Heart right ventricle (tissue), 16 donors: ENCODE data around the gene TAL1. TPM values are rescaled to one million over a fixed set of nuclear protein-coding genes. Genes with fewer than 3 reads are reported as not detected.
A peak's percentile ranks its signal among the peaks of the same experiment; 100 is the strongest.

ENCODE experiments used
- ATAC-seq, 8 donors: fragments of 200-7000 bp; cut with Tn5 transposase; one replicate each; pipeline ENCODE4 v1.9.1; 2020; ENCODE audit warnings: mild to moderate bottlenecking in 8 of 8, moderate library complexity in 8 of 8, moderate number of reproducible peaks in 1 of 8
- DNase-seq, 2 donors: peaks; one replicate each; pipeline ENCODE4 v3.0.0-alpha.2; 2020
- H3K27ac ChIP-seq, 10 donors: fragments of 200-600 bp; sonication (generic) in 2 of 10; one replicate each; pipeline versions ENCODE4 v1.5.0 to v1.8.0; 2020 to 2022; ENCODE audit warnings: mild to moderate bottlenecking in 3 of 10
- H3K27me3 ChIP-seq, 7 donors: fragments of 200-600 bp; one replicate each; pipeline ENCODE4 v1.8.0; 2021 to 2022; ENCODE audit warnings: mild to moderate bottlenecking in 2 of 7
- H3K36me3 ChIP-seq, 9 donors: fragments of 200-600 bp; sonication (generic) in 1 of 9; one replicate each; pipeline versions ENCODE4 v1.5.0 to v1.8.0; 2020 to 2022; ENCODE audit warnings: mild to moderate bottlenecking in 2 of 9
- H3K4me1 ChIP-seq, 9 donors: fragments of 200-600 bp; sonication (generic) in 1 of 9; one replicate each; pipeline versions ENCODE4 v1.5.0 to v1.8.0; 2020 to 2022; ENCODE audit warnings: mild to moderate bottlenecking in 4 of 9
- H3K4me3 ChIP-seq, 10 donors: fragments of 200-600 bp; sonication (generic) in 2 of 10; one replicate each; pipeline versions ENCODE4 v1.5.0 to v1.8.0; 2020 to 2022; ENCODE audit warnings: mild to moderate bottlenecking in 7 of 10, moderate library complexity in 2 of 10
- H3K9me3 ChIP-seq, 11 donors: fragments of 200-600 bp in 10 of 11; sonication (generic) in 2 of 11; one replicate each; pipeline versions ENCODE4 v1.5.0 to v1.8.0; 2013 to 2022; ENCODE audit warnings: mild to moderate bottlenecking in 2 of 11, control low read depth in 1 of 11, moderate library complexity in 1 of 11
- CTCF ChIP-seq, 9 donors: fragments of 200-600 bp; sonication (generic) in 2 of 9; IDR thresholded peaks; one replicate each; pipeline versions ENCODE4 v1.5.0 to v1.8.0; 2021 to 2022; ENCODE audit warnings: antibody characterized with exemption in 9 of 9, mild to moderate bottlenecking in 5 of 9, moderate library complexity in 1 of 9
- WGBS, 2 donors: extraction: QIAGEN DNeasy Blood & Tissue Kit; methylation state at CpG; one replicate each; pipeline ENCODE4 v1.1.7; 2013; ENCODE audit warnings: inconsistent platforms in 1 of 2; 5-methylcytosine and 5-hydroxymethylcytosine counted together
- intact Hi-C, 10 donors: fragments of 100-400 bp; cut with DNase I; formaldehyde crosslinking; loops; one replicate each; pipeline versions ENCODE4 v1.11.1 to v1.14.2; 2022
- polyA plus RNA-seq, 2 donors: library from polyadenylated mRNA; stranded (reverse); fragments of 200-250 nt; gene quantifications; one replicate each; pipeline ENCODE4 v1.2.3, GENCODE V29; 2013
- total RNA-seq, 10 donors: library from RNA; stranded (reverse); fragmentation: NEBNext Ultra II Directional in 3 of 10; extraction: Animal tissue kit (Norgen Biotek cat#: 25700) in 3 of 10; gene quantifications; one replicate each; pipeline versions ENCODE4 v1.2.1 to v1.2.4, GENCODE V29; 2021 to 2023
- donor health status: Arrhythmogenic right ventricular cardiomyopathy.
- donor health status: ischemic (EF 13 %, LVEDD 7.1; RV severe dilation, severe dysfunction).
- donor health status: healthy with polysubstance abuse.
- donor health status: DM: no; HTN: yes; CAD: no.
- donor health status: DM: no; HTN: no; CAD: no.
- donor health status: ischemic (EF 25% LVEDD 6.9; RV normal size, moderate dysfunction).
- donor health status: ischemic (EF 25% LVEDD 5.7; RV mildly dilated, moderate dysfunction).
- donor health status: healthy.
- donor health status: DM: yes; HTN: yes; CAD: no.
- donor health status: Ischemic cardiomyopathy.
- donor health status: ischemic (EF 35%, LVEDD 5.7; RV mildly dilated, moderate dysfunction).
- donor health status: nonischemic (EF 11% LVEDD 7.7; RV severe dilation, severe dysfunction).
- donor health status: DM: yes; HTN: yes; CAD: no.
- donor health status: PGD.
- donor health status: ischemic (EF 29% LVEDD 5.4; RV normal size, mild dysfunction).
- donor health status: nonischemic (EF 23%, LVEDD 6.1; RV moderate dilation, normal function).

TAL1 gene
- total and polyA plus RNA-seq, 12 donors: 1.8 to 7.4 (median 4.0) TPM

- no peak overlapping the region for H3K4me3 ChIP-seq
- H3K9me3 ChIP-seq: no peaks in the 10 kb centered on the region
- DNase-seq (no peak), ATAC-seq (no peak)
- WGBS, 2 donors: 94 to 96% methylated on average over 3 of the region's 3 CpGs
- H3K4me1 ChIP-seq: no peaks in the 10 kb centered on the region
- no peak overlapping the region for H3K27ac ChIP-seq
- intact Hi-C loops: loop anchor here in 1 of 10 donors (5.0 kb wide), 1 partner anchor 47 kb away; no protein-coding TSS in a partner anchor
- H3K27me3 ChIP-seq: peaks cover 0 to 3% (median 0%) of the 10 kb centered on the region in 7 donors
- peaks cover 0 to 14% (median 0%) of the 10 kb centered on the region in 9 donors for H3K36me3 ChIP-seq
- no peak for TF ChIP-seq CTCF (IDR thresholded peaks at IDR 0.05)
Measured at GRCh38 chr1:47249755-47250154, 17.7 kb upstream of the TAL1 start.

GRCh38 chr1:47244339-47244862, 12.4 kb upstream of the TAL1 start:
- no peak overlapping the region for H3K27ac ChIP-seq
- no peak for ATAC-seq
- TF ChIP-seq CTCF (IDR thresholded peaks at IDR 0.05): no peak
- no peak for DNase-seq
- 53 to 65% methylated on average over 3 of the region's 3 CpGs for WGBS, 2 donors
- H3K9me3 ChIP-seq: no peaks in the 10 kb centered on the region
- H3K4me3 ChIP-seq: no peak overlapping the region
- no peaks in the 10 kb centered on the region for H3K36me3 ChIP-seq
- intact Hi-C loops: loop anchor here in 1 of 10 donors (2.0 kb wide), 1 partner anchor 14 kb away; no protein-coding TSS in a partner anchor
- H3K4me1 ChIP-seq: peaks cover 0 to 10% (median 4%) of the 10 kb centered on the region in 9 donors
- H3K27me3 ChIP-seq: peaks cover 0 to 35% (median 11%) of the 10 kb centered on the region in 7 donors

DNA sequence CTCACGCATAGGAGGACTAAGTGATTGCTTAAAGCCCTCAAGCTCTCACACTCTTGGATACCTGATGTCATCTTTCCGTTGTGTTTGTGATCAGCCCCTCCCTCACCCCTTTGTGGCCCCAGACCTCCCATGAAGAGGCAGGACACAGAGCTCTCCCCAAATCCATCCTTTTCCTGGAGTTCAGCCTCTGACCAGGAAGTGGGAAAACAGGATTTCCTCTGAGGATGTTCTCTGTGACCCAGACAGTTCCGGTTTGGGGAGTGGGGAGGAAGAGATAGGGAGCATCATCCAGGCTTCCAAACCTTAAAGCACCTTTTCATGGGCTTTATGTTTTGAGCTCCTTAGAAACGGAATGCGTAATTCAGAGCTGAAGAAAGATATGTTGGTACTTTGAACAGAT, 11.9 kb upstream of the TAL1 start:
- ATAC-seq (peak in 1 of 8 donors; percentile 16), DNase-seq (no peak)
- Histone ChIP-seq H3K4me3 (no peak overlapping the region), H3K36me3 (no peaks in the 10 kb centered on the region), H3K27me3 (peaks cover 0 to 40% (median 16%) of the 10 kb centered on the region in 7 donors), H3K27ac (no peak overlapping the region), H3K4me1 (peaks cover 0 to 10% (median 4%) of the 10 kb centered on the region in 9 donors), H3K9me3 (no peaks in the 10 kb centered on the region)
- intact Hi-C loops: loop anchor here in 1 of 10 donors (2.0 kb wide), 1 partner anchor 15 kb away; no protein-coding TSS in a partner anchor
- WGBS, 2 donors: 49 to 50% methylated on average over 5 of the region's 5 CpGs
- TF ChIP-seq CTCF (IDR thresholded peaks at IDR 0.05): no peak

DNA sequence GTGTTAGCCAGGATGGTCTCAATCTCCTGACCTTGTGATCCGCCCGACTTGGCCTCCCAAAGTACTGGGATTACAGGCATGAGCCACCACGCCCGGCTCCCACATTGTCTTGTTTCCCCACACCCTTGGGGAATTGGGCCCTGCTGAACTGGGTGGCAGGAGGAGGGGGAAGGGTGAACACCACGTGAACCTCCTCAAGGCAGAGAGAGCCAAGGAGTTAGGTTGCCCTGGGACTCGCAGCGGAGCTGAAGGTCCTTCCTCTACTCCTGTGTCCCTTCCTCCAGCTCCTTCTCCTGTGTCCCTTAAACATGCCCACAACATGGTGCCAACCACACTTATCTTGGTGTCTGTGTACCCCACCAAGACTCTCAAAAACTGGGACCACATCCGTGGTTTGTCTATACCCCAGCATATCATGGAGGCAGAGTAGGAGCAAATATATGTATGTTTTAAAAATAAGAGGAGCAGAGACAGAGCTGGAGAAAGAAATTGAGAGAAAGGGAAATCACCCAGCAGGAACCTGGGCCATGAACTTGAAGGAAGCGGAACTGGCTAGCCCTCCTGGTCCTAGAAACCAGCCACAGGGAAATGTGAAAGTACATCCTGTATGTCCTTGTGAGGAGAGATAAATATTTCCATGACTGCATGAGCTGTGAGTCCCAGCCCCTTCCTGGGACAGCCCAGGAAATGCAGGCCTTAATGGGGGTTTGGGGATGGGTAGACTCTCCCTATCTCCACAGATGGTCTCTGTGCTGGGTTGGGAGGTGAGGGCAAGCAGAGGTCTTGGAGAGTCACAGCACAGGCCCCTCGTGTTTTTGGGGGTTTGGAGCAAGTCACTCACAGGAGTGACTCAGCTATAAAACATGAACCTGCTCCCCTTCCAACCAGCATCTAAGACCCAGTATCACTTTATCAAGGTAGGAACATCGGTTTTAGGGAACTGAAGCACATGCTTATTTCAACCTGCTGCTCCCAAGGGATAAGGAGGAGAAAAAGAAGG, 9.4 kb upstream of the TAL1 start:
- TF ChIP-seq CTCF (IDR thresholded peaks at IDR 0.05): no peak
- peaks cover 0 to 46% (median 16%) of the 10 kb centered on the region in 7 donors for H3K27me3 ChIP-seq
- 62 to 78% methylated on average over 11 of the region's 11 CpGs for WGBS, 2 donors
- peaks cover 0 to 10% (median 4%) of the 10 kb centered on the region in 9 donors for H3K4me1 ChIP-seq
- DNase-seq (no peak), ATAC-seq (peak; percentile 33 to 91 (median 80))
- no peaks in the 10 kb centered on the region for H3K36me3 ChIP-seq
- H3K4me3 ChIP-seq: no peak overlapping the region
- no peaks in the 10 kb centered on the region for H3K9me3 ChIP-seq
- intact Hi-C loops: no loop called here
- H3K27ac ChIP-seq: peak overlapping the region in 6 of 10 donors; percentile 50 to 60 (median 54)
